Upper lobe of right lung (tissue), 1 donor: Measurements from ENCODE around the gene TMEM192. TPM values are rescaled to one million over a fixed set of nuclear protein-coding genes. Genes with fewer than 3 reads are reported as not detected.

Experiments used
- ATAC-seq: fragments of 200-7000 bp; cut with Tn5 transposase; one replicate; pipeline ENCODE4 v1.9.1; 2020; ENCODE audit warnings: mild to moderate bottlenecking, moderate library complexity
- DNase-seq: peaks from one replicate; pipeline ENCODE4 v3.0.0-alpha.2; 2020
- H3K27ac ChIP-seq: fragments of 200-600 bp; one replicate; pipeline ENCODE4 v1.8.0; 2022
- H3K27me3 ChIP-seq: fragments of 200-600 bp; one replicate; pipeline ENCODE4 v1.8.0; 2022; ENCODE audit warnings: mild to moderate bottlenecking
- H3K36me3 ChIP-seq: fragments of 200-600 bp; one replicate; pipeline ENCODE4 v1.8.0; 2022
- H3K4me1 ChIP-seq: fragments of 200-600 bp; one replicate; pipeline ENCODE4 v1.8.0; 2022
- H3K4me3 ChIP-seq: fragments of 200-600 bp; one replicate; pipeline ENCODE4 v1.8.0; 2022; ENCODE audit warnings: mild to moderate bottlenecking
- H3K9me3 ChIP-seq: fragments of 200-600 bp; one replicate; pipeline ENCODE4 v1.8.0; 2022
- intact Hi-C: fragments of 100-400 bp; cut with DNase I; formaldehyde crosslinking; loops from one replicate; pipeline ENCODE4 v1.11.0; 2022
- long read RNA-seq: library from polyadenylated mRNA; unstranded; transcript quantifications from one replicate; pipeline ENCODE4 v2.0.0, GENCODE V29; 2021
- total RNA-seq: library from RNA; stranded (reverse); fragmentation: NEBNext Ultra II Directional; extraction: Animal tissue kit (Norgen Biotek cat#: 25700); gene quantifications from one replicate; pipeline ENCODE4 v1.2.1, GENCODE V29; 2021
- TF ChIP-seq, protein P1 (sequence below): fragments of 200-600 bp; IDR thresholded peaks from one replicate; pipeline ENCODE4 v1.8.0; 2022; ENCODE audit warnings: antibody characterized with exemption
- donor health status: DM: no; HTN: yes; CAD: no; lungs with severe emphysema.

The TMEM192 gene
- 26.5 TPM for total RNA-seq
- long read RNA-seq, full-length matches to known transcripts: 17 of 37 reads
- long read RNA-seq, partial matches to known transcripts: 8 of 37 reads
- long read RNA-seq, other reads (novel, unspliced or antisense): 12 of 37 reads

DNA sequence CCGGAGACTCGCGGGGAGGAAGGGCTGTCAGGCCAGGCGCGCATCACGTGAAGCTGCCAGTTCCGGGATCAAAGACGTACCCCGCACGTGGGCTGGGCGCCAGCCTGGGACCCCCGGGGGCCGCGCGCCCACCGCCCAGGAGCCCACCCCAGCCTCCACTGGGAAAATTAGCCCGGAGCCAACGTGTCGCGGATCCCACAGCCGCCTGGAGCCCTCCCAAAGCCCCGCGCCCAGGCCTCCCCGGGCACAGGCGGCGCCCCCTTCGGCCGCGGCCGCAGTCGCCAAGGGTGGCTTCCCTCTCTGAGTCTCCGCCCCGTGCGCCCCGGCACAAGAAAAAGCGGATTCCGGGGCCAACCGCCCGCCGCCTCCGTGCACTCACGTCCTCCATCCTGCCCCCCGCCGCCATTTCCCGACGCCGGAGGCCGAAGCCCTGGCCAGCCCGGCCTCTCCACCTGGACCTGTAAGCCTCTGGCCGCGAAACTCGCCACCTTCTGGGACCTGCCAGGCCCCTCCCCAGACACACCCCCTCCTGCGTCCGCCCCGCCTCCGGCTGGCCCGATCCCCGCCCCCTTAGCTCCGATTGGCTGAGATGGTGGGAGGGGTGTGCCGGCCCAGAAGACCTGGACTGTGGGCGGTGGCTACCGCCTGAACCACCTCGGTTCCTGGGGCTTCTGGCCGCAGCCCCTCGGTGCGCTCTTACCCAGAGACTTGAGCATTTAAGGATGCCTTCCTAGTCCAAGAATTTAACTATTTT lies at the start of gene TMEM192:
Gene TMEM192, minus strand, starts transcription at position 493 of the 754 bp plus-strand sequence. Its CDS starts 87 bp downstream, at position 406.
- peak; percentile 99 for ATAC-seq
- H3K4me1 ChIP-seq: peaks cover 7% of the 10 kb centered on the region
- H3K36me3 ChIP-seq: no peaks in the 10 kb centered on the region
- TF ChIP-seq, protein P1, sequence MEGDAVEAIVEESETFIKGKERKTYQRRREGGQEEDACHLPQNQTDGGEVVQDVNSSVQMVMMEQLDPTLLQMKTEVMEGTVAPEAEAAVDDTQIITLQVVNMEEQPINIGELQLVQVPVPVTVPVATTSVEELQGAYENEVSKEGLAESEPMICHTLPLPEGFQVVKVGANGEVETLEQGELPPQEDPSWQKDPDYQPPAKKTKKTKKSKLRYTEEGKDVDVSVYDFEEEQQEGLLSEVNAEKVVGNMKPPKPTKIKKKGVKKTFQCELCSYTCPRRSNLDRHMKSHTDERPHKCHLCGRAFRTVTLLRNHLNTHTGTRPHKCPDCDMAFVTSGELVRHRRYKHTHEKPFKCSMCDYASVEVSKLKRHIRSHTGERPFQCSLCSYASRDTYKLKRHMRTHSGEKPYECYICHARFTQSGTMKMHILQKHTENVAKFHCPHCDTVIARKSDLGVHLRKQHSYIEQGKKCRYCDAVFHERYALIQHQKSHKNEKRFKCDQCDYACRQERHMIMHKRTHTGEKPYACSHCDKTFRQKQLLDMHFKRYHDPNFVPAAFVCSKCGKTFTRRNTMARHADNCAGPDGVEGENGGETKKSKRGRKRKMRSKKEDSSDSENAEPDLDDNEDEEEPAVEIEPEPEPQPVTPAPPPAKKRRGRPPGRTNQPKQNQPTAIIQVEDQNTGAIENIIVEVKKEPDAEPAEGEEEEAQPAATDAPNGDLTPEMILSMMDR: peak; percentile 44
- peak; percentile 97 for DNase-seq
- no peaks in the 10 kb centered on the region for H3K27me3 ChIP-seq
- peak within 1 kb of the TSS; percentile 96 for H3K4me3 ChIP-seq
- H3K9me3 ChIP-seq: no peaks in the 10 kb centered on the region
- intact Hi-C loops: no loop called here
- peak within 1 kb of the TSS; percentile 94 for H3K27ac ChIP-seq

DNA sequence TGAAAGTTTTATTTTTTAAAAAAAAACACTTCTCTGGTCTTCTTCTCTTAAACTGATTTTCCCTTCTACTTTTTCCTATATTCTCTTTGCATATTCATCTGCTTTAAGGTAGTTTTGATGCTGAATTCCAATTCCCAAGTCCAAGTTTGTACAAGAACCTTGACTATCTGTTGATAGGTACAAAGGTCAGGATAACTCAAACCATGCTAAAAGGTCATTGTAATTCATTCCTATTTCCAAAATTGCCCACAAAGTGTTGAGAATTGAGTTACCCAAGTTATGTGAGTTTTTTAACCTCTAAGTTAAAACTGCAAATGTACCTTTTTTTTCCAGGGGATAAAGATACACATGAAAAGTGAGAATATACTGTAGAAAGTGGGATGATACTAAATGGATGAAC lies 46.1 kb upstream of the TMEM192 start:
- Histone ChIP-seq H3K4me3 (no peak overlapping the region), H3K9me3 (no peaks in the 10 kb centered on the region), H3K4me1 (no peaks in the 10 kb centered on the region), H3K27ac (no peak overlapping the region), H3K36me3 (no peaks in the 10 kb centered on the region), H3K27me3 (no peaks in the 10 kb centered on the region)
- intact Hi-C loops: no loop called here
- DNase-seq: no peak
- ATAC-seq: no peak
- TF ChIP-seq, protein P1: no peak

DNA sequence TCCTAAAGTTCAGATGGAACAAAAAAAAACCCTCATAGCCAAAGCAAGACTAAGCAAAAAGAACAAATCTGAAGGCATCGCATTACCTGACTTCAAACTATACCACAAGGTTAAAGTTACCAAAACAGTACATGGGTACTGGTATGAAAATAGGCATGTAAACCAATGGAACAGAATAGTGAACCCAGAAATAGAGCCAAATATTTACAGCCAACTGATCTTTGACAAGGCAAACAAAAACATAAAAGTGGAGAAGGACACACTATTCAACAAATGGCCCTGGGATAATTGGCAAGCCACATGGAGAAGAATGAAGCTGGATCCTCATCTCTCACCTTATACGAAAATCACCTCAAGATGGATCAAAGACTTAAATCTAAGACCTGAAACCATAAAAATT lies 44.2 kb upstream of the TMEM192 start:
- no peaks in the 10 kb centered on the region for H3K9me3 ChIP-seq
- H3K4me3 ChIP-seq: no peak overlapping the region
- H3K36me3 ChIP-seq: no peaks in the 10 kb centered on the region
- intact Hi-C loops: no loop called here
- no peak for DNase-seq
- H3K27me3 ChIP-seq: no peaks in the 10 kb centered on the region
- TF ChIP-seq, protein P1: no peak
- no peaks in the 10 kb centered on the region for H3K4me1 ChIP-seq
- no peak overlapping the region for H3K27ac ChIP-seq
- no peak for ATAC-seq

DNA sequence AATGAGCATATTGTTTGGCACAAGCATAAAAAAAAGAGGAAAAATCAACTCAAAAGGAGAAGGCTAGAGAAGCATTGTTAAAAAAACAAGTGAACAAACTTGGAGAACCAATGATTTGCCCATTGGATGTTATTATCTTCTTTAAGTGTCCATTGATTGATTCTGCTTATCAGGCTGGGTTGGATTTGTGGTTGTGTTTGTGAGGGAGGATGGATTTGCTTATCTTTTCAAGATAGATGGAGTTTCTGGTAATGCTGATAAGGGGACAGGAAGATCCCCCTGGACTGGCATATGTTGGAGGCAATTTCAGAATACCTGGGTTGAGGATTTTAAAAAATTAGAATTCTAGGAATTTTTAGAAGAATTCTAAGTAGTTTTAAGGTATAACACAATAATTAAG lies 41.8 kb upstream of the TMEM192 start:
- no peaks in the 10 kb centered on the region for H3K4me1 ChIP-seq
- H3K9me3 ChIP-seq: no peaks in the 10 kb centered on the region
- H3K27ac ChIP-seq: no peak overlapping the region
- no peaks in the 10 kb centered on the region for H3K36me3 ChIP-seq
- H3K4me3 ChIP-seq: no peak overlapping the region
- TF ChIP-seq, protein P1: no peak
- intact Hi-C loops: no loop called here
- no peak for DNase-seq
- H3K27me3 ChIP-seq: no peaks in the 10 kb centered on the region
- no peak for ATAC-seq

GRCh38 chr4:165152527-165152926 lies 39.9 kb upstream of the TMEM192 start:
- intact Hi-C loops: no loop called here
- no peaks in the 10 kb centered on the region for H3K36me3 ChIP-seq
- TF ChIP-seq, protein P1: no peak
- no peak overlapping the region for H3K27ac ChIP-seq
- H3K4me3 ChIP-seq: no peak overlapping the region
- no peak for DNase-seq
- no peak for ATAC-seq
- H3K9me3 ChIP-seq: no peaks in the 10 kb centered on the region
- no peaks in the 10 kb centered on the region for H3K27me3 ChIP-seq
- H3K4me1 ChIP-seq: no peaks in the 10 kb centered on the region
